Upper lobe of left lung (tissue), 4 donors: Measurements from ENCODE around the gene PPM1H.
"Not testable (repeated sequence)": the region's sequence is repeated elsewhere in the genome, so short reads cannot be mapped to it uniquely, and the experiment has no call there.

Source experiments
- CTCF ChIP-seq, 6 experiments: fragments of 450-650 bp in 4 of 6; fragments of 200-600 bp in 2 of 6; sonication (generic) in 2 of 6; IDR thresholded peaks; one replicate each; pipeline ENCODE4 v1.5.1; 2016 to 2019; ENCODE audit warnings: antibody characterized with exemption in 6 of 6
- EP300 ChIP-seq, 4 donors: sonication (generic); formaldehyde crosslinking; IDR thresholded peaks; one replicate each; pipeline ENCODE4 v1.5.1; 2017; ENCODE audit warnings: antibody characterized with exemption in 4 of 4, control low read depth in 2 of 4
- POLR2A ChIP-seq, 4 donors: fragments of 450-650 bp; IDR thresholded peaks; one replicate each; pipeline ENCODE4 v1.5.1; 2016 to 2017; ENCODE audit warnings: antibody characterized with exemption in 4 of 4, mild to moderate bottlenecking in 2 of 4

- not testable (repeated sequence) for TF ChIP-seq CTCF, POLR2A, EP300 (IDR thresholded peaks at IDR 0.05)
These were observed 174.6 kb downstream of the PPM1H start for GRCh38 chr12:62760341-62760740.
